HepG2 (cell line): ENCODE results near the gene MYO15A. TPM values are rescaled to one million over a fixed set of nuclear protein-coding genes. Genes with fewer than 3 reads are reported as not detected.
A peak's percentile ranks its signal among the peaks of the same experiment; 100 is the strongest.

Source experiments
- ARNT ChIP-seq: fragments of 450-650 bp; IDR thresholded peaks from 2 replicates; pipeline ENCODE4 v1.6.1; 2017
- BHLHE40 ChIP-seq: IDR thresholded peaks from 2 replicates; pipeline ENCODE4 v1.6.1; 2011; ENCODE audit warnings: low read length, improper control_type of control experiment
- DNMT3B ChIP-seq: conservative IDR thresholded peaks from 2 replicates; pipeline ENCODE4 v1.6.1; 2016; ENCODE audit warnings: missing biosample characterization, control low read depth
- FOXJ3 ChIP-seq: sonication (generic); formaldehyde crosslinking; IDR thresholded peaks from 2 replicates; pipeline ENCODE4 v1.4.0; 2020; ENCODE audit warnings: missing genetic modification reagents, mild to moderate bottlenecking, borderline replicate concordance
- GTF3A ChIP-seq: sonication (generic); formaldehyde crosslinking; conservative IDR thresholded peaks from 2 replicates; pipeline ENCODE4 v1.4.0; 2020; ENCODE audit warnings: mild to moderate bottlenecking, missing genetic modification reagents
- GZF1 ChIP-seq: sonication (generic); formaldehyde crosslinking; IDR thresholded peaks from 2 replicates; pipeline ENCODE4 v1.5.1; 2020; ENCODE audit warnings: mild to moderate bottlenecking, missing genetic modification reagents
- MED8 ChIP-seq: sonication (generic); formaldehyde crosslinking; IDR thresholded peaks from 2 replicates; pipeline ENCODE4 v1.8.1; 2023; ENCODE audit warnings: mild to moderate bottlenecking, missing genetic modification reagents; ENCODE audit not compliant: insufficient replicate concordance
- MZF1 ChIP-seq: sonication (generic); formaldehyde crosslinking; IDR thresholded peaks from 2 replicates; pipeline ENCODE4 v1.8.1; 2023; ENCODE audit warnings: mild to moderate bottlenecking, missing genetic modification reagents, borderline replicate concordance
- SCMH1 ChIP-seq: sonication (generic); formaldehyde crosslinking; IDR thresholded peaks from 2 replicates; pipeline ENCODE4 v1.9.0; 2021; ENCODE audit warnings: missing genetic modification reagents, mild to moderate bottlenecking, borderline replicate concordance
- SSRP1 ChIP-seq: IDR thresholded peaks from 2 replicates; pipeline ENCODE4 v1.6.1; 2016; ENCODE audit warnings: control low read depth
- ZFP36L2 ChIP-seq: sonication (generic); formaldehyde crosslinking; IDR thresholded peaks from 2 replicates; pipeline ENCODE4 v1.4.0; 2020; ENCODE audit warnings: missing genetic modification reagents
- ZKSCAN1 ChIP-seq: fragments of 150-350 bp; IDR thresholded peaks from 2 replicates; pipeline ENCODE4 v1.6.1; 2014; ENCODE audit warnings: low read length
- ZNF180 ChIP-seq: sonication (generic); formaldehyde crosslinking; IDR thresholded peaks from 2 replicates; pipeline ENCODE4 v1.4.0; 2020; ENCODE audit warnings: low read depth, missing genetic modification reagents, borderline replicate concordance
- ZNF264 ChIP-seq: sonication (generic); formaldehyde crosslinking; IDR thresholded peaks from 2 replicates; pipeline ENCODE4 v1.4.0; 2020; ENCODE audit warnings: missing genetic modification reagents
- ZNF562 ChIP-seq: sonication (generic); formaldehyde crosslinking; IDR thresholded peaks from 2 replicates; pipeline ENCODE4 v1.8.0; 2022; ENCODE audit warnings: missing genetic modification reagents, borderline replicate concordance
- ZNF749 ChIP-seq: sonication (generic); formaldehyde crosslinking; IDR thresholded peaks from 2 replicates; pipeline ENCODE4 v1.8.0; 2022; ENCODE audit warnings: mild to moderate bottlenecking, missing genetic modification reagents, moderate library complexity, borderline replicate concordance
- polyA plus RNA-seq, 8 experiments: library from polyadenylated mRNA; depleted of rRNA in 3 of 8; stranded (reverse) in 7 of 8; unstranded in 1 of 8; fragments of >200 nt; fragmentation: Illumina TruSeq in 4 of 8; extraction: Trizol in 4 of 8; gene quantifications; 2 replicates each; pipeline versions ENCODE4 v1.2.1 to v1.2.3, GENCODE V29; 2011 to 2016; ENCODE audit warnings: low read depth in 4 of 8, missing spikeins in 1 of 8, mixed read lengths in 1 of 8; ENCODE audit not compliant: insufficient read depth in 1 of 8
- total RNA-seq, 5 experiments: library from RNA; depleted of rRNA; stranded (reverse); fragments of >200 nt; fragmentation: Illumina TruSeq; extraction: Trizol; gene quantifications; 2 replicates each; pipeline ENCODE4 v1.2.3, GENCODE V29; 2016; ENCODE audit warnings: low read depth in 1 of 5
- TF ChIP-seq, protein P1 (sequence below): sonication (generic); formaldehyde crosslinking; IDR thresholded peaks from 2 replicates; pipeline ENCODE4 v1.4.0; 2020; ENCODE audit warnings: missing genetic modification reagents, borderline replicate concordance
- TF ChIP-seq, protein P2 (sequence below): sonication (generic); formaldehyde crosslinking; IDR thresholded peaks from 2 replicates; pipeline ENCODE4 v1.5.1; 2020; ENCODE audit warnings: missing genetic modification reagents, mild to moderate bottlenecking, borderline replicate concordance
- TF ChIP-seq, protein P3 (sequence below): sonication (generic); formaldehyde crosslinking; IDR thresholded peaks from 2 replicates; pipeline ENCODE4 v1.4.0; 2020; ENCODE audit warnings: mild to moderate bottlenecking, missing genetic modification reagents
- TF ChIP-seq, protein P4 (sequence below): IDR thresholded peaks from 2 replicates; pipeline ENCODE4 v1.6.1; 2018; ENCODE audit warnings: missing genetic modification reagents
- TF ChIP-seq, protein P5 (sequence below): sonication (generic); formaldehyde crosslinking; IDR thresholded peaks from 2 replicates; pipeline ENCODE4 v1.4.0; 2020; ENCODE audit warnings: missing genetic modification reagents, mild to moderate bottlenecking, borderline replicate concordance
- TF ChIP-seq, protein P6 (sequence below): sonication (generic); formaldehyde crosslinking; IDR thresholded peaks from 2 replicates; pipeline ENCODE4 v1.4.0; 2020; ENCODE audit warnings: mild to moderate bottlenecking, missing genetic modification reagents

The MYO15A gene
- total and polyA plus RNA-seq, 2 of the 13 experiments (the other 11 are each of a cell fraction or from before 2014, with no cell fraction given), result 0.07 to 0.20 TPM

DNA sequence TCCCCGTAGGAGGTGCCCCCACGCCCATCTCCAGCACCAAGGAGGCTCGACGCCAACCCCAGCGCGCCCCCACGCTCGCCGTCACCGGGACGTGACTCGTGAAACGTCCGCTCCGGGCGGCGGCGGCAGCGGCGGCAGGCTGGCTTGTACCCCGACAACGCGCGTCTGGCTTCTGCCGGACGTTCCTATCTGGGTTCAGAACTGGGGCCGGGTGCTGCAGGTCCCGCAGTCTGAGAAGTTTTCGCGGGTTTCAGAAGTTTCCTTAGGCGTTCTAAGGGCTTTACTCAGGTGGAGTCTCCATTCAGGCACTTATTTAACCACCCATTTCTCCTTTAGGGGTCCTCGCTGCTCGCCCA is 74.4 kb downstream of the MYO15A start (continued):
- TF ChIP-seq ZNF562 (CRISPR knock-in tag), result no peak
- no peak for TF ChIP-seq ARNT
- no peak for TF ChIP-seq SCMH1 (CRISPR knock-in tag)
- TF ChIP-seq, protein P1, sequence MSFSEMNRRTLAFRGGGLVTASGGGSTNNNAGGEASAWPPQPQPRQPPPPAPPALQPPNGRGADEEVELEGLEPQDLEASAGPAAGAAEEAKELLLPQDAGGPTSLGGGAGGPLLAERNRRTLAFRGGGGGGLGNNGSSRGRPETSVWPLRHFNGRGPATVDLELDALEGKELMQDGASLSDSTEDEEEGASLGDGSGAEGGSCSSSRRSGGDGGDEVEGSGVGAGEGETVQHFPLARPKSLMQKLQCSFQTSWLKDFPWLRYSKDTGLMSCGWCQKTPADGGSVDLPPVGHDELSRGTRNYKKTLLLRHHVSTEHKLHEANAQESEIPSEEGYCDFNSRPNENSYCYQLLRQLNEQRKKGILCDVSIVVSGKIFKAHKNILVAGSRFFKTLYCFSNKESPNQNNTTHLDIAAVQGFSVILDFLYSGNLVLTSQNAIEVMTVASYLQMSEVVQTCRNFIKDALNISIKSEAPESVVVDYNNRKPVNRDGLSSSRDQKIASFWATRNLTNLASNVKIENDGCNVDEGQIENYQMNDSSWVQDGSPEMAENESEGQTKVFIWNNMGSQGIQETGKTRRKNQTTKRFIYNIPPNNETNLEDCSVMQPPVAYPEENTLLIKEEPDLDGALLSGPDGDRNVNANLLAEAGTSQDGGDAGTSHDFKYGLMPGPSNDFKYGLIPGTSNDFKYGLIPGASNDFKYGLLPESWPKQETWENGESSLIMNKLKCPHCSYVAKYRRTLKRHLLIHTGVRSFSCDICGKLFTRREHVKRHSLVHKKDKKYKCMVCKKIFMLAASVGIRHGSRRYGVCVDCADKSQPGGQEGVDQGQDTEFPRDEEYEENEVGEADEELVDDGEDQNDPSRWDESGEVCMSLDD (CRISPR knock-in tag), result 0 out of 2 replicates have a peak, but pooled peaks have one; percentile 26
- TF ChIP-seq GZF1, result no peak
- TF ChIP-seq, protein P2, sequence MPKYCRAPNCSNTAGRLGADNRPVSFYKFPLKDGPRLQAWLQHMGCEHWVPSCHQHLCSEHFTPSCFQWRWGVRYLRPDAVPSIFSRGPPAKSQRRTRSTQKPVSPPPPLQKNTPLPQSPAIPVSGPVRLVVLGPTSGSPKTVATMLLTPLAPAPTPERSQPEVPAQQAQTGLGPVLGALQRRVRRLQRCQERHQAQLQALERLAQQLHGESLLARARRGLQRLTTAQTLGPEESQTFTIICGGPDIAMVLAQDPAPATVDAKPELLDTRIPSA (CRISPR knock-in tag), result no peak
- TF ChIP-seq MZF1 (CRISPR knock-in tag), result no peak
- TF ChIP-seq, protein P3, sequence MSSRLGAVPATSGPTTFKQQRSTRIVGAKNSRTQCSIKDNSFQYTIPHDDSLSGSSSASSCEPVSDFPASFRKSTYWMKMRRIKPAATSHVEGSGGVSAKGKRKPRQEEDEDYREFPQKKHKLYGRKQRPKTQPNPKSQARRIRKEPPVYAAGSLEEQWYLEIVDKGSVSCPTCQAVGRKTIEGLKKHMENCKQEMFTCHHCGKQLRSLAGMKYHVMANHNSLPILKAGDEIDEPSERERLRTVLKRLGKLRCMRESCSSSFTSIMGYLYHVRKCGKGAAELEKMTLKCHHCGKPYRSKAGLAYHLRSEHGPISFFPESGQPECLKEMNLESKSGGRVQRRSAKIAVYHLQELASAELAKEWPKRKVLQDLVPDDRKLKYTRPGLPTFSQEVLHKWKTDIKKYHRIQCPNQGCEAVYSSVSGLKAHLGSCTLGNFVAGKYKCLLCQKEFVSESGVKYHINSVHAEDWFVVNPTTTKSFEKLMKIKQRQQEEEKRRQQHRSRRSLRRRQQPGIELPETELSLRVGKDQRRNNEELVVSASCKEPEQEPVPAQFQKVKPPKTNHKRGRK, result no peak
- TF ChIP-seq, protein P4, sequence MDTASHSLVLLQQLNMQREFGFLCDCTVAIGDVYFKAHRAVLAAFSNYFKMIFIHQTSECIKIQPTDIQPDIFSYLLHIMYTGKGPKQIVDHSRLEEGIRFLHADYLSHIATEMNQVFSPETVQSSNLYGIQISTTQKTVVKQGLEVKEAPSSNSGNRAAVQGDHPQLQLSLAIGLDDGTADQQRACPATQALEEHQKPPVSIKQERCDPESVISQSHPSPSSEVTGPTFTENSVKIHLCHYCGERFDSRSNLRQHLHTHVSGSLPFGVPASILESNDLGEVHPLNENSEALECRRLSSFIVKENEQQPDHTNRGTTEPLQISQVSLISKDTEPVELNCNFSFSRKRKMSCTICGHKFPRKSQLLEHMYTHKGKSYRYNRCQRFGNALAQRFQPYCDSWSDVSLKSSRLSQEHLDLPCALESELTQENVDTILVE (CRISPR knock-in tag), result peak; percentile 89; the same call in 1 of the 2 replicates
- no peak for TF ChIP-seq ZNF749 (CRISPR knock-in tag)
- 0 out of 2 replicates have a peak, but pooled peaks have one; percentile 55 for TF ChIP-seq ZNF180
- no peak for TF ChIP-seq SSRP1 (CRISPR knock-in tag)
- no peak; the same call in 1 of the 2 replicates for TF ChIP-seq BHLHE40
- no peak for TF ChIP-seq ZFP36L2 (CRISPR knock-in tag)
- no peak; the same call in 1 of the 2 replicates for TF ChIP-seq DNMT3B (CRISPR knock-in tag)
- TF ChIP-seq FOXJ3, result 0 out of 2 replicates have a peak, but pooled peaks have one; percentile 48
- no peak for TF ChIP-seq GTF3A (CRISPR knock-in tag)
- TF ChIP-seq, protein P5, sequence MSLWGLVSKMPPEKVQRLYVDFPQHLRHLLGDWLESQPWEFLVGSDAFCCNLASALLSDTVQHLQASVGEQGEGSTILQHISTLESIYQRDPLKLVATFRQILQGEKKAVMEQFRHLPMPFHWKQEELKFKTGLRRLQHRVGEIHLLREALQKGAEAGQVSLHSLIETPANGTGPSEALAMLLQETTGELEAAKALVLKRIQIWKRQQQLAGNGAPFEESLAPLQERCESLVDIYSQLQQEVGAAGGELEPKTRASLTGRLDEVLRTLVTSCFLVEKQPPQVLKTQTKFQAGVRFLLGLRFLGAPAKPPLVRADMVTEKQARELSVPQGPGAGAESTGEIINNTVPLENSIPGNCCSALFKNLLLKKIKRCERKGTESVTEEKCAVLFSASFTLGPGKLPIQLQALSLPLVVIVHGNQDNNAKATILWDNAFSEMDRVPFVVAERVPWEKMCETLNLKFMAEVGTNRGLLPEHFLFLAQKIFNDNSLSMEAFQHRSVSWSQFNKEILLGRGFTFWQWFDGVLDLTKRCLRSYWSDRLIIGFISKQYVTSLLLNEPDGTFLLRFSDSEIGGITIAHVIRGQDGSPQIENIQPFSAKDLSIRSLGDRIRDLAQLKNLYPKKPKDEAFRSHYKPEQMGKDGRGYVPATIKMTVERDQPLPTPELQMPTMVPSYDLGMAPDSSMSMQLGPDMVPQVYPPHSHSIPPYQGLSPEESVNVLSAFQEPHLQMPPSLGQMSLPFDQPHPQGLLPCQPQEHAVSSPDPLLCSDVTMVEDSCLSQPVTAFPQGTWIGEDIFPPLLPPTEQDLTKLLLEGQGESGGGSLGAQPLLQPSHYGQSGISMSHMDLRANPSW, result peak; percentile 55; the same call in 1 of the 2 replicates
- peak; percentile 16 for TF ChIP-seq MED8 (CRISPR knock-in tag)
- TF ChIP-seq ZKSCAN1, result no peak
- peak; percentile 41; the same call in 1 of the 2 replicates for TF ChIP-seq ZNF264 (CRISPR knock-in tag)
- TF ChIP-seq, protein P6, sequence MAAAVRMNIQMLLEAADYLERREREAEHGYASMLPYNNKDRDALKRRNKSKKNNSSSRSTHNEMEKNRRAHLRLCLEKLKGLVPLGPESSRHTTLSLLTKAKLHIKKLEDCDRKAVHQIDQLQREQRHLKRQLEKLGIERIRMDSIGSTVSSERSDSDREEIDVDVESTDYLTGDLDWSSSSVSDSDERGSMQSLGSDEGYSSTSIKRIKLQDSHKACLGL (CRISPR knock-in tag), result no peak
